Right hindlimb (tissue), 1 donor: ENCODE results near the gene IFNA1.
A peak's percentile ranks its signal among the peaks of the same experiment; 100 is the strongest.
"Not testable (repeated sequence)": the region's sequence is repeated elsewhere in the genome, so short reads cannot be mapped to it uniquely, and the experiment has no call there.

Experiments
- DNase-seq: peaks from one replicate; pipeline ENCODE4 v3.0.0-alpha.2; 2018

The IFNA1 gene

DNA sequence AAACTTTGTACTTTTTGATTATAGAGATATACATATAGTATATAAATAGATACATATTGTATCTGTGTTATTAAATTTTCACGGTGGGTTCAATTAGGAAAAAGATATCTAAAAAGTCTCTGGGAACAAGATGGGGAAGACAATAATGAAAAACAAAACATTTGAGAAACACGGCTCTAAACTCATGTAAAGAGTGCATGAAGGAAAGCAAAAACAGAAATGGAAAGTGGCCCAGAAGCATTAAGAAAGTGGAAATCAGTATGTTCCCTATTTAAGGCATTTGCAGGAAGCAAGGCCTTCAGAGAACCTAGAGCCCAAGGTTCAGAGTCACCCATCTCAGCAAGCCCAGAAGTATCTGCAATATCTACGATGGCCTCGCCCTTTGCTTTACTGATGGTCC lies at the start of gene IFNA1:
Gene IFNA1, plus strand, starts transcription at position 301 of the 400 bp plus-strand sequence. Its CDS starts 69 bp downstream, at position 370.
- no peak for DNase-seq

- DNase-seq = no peak
Observed at GRCh38 chr9:21392270-21392669, 48.0 kb upstream of the IFNA1 start.

DNA sequence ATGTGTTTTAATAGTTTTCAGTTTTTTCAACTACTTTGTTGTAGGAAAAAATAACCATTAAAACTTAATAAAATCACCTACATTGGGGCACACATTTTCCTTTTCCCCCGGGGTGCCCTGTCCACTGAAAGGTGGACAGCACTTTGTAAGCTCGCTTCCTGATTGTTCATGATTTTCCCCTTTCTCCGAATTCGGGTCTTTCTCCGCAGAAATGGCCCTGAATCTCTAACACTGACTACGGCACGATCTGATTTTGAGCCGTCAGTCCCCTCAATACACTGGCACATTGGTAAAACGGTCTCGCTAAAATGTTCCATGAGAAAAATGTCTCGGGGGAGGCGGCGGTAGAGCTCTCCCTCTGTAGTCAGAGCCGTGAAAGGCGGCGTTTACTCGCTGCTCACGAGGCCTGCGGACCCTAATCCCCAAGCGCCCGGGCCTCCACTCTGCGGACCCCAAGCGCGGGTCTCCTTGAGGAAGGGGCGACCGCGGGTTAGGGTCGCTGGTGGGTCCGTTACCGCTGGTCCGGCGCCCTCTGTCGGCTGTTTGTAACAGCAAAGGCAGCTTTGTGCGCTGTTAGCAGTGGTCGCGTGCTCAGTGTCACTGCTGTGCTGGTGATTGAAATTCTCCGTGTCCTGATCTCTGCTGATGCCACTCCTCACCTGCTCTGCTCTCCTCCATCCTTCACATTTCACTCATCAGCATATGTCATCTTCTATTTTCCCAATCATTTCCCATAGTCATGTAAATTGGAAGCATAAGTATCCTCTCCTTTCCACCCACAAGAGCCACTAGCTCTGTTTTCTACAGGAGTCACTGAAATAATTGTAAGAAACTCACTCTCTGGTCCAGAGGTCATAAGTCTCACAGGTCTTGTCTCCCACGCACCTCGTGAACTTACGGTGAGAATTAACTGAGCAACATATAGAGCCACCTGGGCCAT lies 44.2 kb upstream of the IFNA1 start:
- peak; percentile 59 for DNase-seq

- no peak for DNase-seq
Observed at GRCh38 chr9:21398955-21399489, 41.2 kb upstream of the IFNA1 start.

DNA sequence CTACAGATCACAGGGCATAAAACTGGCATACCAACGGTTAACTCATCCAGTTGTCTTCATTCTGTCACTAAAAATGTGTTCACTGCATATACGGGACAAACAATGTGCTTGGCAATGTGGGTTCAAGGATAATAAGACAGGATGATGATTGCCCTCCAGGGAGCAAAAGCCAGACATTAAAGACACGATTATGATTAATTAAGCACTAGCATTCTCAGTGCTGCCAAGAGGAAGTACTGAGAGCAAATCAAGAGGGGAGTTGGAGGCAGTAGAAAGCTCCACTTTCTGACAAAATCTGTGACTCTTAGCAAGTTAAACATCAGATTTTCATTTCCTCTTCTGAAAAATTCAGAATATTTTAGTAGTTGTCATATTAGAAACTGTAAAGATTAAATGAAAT lies 40.3 kb upstream of the IFNA1 start:
- no peak for DNase-seq

DNA sequence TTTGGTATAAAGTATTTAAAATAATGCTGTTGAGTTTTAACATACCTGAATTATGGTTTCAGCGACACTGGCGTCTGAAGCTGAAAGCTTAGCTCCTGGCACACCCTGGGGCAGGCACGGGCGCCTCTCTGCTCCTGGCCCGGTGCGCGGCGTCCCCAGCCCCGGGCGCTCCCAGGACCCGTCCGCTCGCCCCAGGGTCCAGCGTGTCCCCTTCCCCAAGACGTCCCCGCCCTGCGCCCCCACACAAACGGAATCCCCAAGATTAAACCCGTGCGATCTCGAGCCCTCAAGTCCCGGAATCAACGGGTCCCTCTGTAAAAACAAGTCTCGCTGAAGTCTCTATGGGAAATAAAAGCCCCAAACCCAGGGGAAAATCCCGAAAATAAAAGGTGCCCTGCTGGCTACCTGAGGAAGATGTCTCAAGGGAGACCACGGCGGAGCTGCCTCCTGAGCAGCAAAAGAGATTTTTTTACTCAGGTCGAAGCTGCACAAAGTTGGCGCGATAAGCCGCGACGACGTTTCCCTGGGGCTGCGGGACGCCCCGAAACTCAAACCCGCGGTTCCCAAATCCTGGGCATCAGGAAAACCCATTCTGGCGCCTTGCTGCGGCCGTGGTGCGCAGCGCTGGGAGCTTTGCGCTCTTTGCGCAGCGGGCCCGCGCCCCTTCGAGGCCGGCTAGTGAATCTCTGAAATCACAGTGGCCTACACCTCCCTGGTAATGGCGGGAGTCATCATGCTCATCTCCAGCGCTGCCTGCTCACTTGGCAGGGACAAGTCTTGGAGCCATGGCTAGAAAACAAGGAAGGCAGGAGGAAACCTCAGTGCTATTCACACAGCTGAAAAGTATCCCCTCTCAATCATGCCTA lies 37.6 kb upstream of the IFNA1 start:
- DNase-seq = peak; percentile 34

GRCh38 chr9:21404146-21404545 lies 36.1 kb upstream of the IFNA1 start:
- no peak for DNase-seq

- no peak for DNase-seq
Observed at GRCh38 chr9:21408817-21409216, 31.4 kb upstream of the IFNA1 start, which contains the start of gene IFNA8. Gene IFNA8, plus strand, starts transcription at chr9:21409117. Its CDS starts 60 bp downstream, at chr9:21409177.

- DNase-seq = no peak
Observed at GRCh38 chr9:21412107-21412506, 28.1 kb upstream of the IFNA1 start.

GRCh38 chr9:21413151-21413550 lies 27.1 kb upstream of the IFNA1 start:
- DNase-seq = no peak

DNA sequence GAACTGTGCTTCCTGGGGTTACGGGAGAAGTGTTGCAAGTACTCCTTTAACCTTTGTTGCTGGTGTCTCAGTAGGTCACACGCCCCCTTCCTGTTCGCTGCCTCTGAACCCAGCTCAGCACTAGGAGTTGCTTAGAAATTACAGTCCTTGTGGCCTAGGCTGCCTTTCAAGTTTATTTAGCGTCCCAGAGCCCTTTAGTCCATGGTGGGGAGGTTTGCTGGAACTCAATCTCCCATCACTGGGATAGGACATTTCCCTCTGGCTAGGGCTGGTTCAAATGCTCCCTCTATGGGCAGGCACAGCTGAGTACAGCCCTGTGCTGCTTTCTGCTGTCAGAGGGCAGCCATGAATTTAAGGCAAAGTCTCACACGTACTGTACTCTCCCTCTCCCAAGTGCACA lies 26.6 kb upstream of the IFNA1 start:
- DNase-seq = no peak

- DNase-seq = no peak
Observed at GRCh38 chr9:21414220-21414940, 25.9 kb upstream of the IFNA1 start.

DNA sequence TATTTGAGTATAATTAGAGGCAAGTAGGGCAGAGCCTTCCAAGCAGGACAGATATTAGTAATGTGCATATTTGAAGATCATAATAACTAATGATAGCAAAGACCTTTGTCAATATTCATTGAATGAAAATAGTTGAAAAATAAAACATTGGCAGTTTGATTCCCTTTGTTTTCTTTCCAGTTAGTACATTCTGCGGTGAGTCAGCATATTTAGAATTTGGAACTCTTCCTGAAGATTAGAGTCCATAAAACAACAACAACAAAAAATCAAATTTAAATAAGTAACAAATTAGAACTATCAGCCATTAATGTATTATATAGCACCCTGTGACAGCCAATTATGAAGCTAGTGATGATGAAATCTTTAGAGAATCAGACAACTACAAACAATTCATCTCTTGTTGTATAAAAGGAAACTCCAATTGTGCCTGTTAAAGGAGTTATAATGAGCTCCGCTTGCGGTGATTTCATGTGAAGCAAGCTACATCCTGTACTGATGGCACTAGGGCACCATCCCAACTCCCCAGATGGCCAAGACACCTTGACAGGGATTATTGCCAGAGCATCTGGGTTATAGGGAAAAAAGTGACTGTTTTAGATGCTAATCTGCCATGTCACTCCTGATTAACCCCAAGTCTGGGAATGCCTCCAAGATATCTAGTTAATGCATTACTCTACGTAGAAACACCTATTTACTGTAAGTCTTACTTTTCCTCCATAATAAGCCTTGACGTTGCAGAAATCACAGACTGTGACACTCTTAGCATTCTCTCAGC lies 24.6 kb upstream of the IFNA1 start:
- no peak for DNase-seq

DNA sequence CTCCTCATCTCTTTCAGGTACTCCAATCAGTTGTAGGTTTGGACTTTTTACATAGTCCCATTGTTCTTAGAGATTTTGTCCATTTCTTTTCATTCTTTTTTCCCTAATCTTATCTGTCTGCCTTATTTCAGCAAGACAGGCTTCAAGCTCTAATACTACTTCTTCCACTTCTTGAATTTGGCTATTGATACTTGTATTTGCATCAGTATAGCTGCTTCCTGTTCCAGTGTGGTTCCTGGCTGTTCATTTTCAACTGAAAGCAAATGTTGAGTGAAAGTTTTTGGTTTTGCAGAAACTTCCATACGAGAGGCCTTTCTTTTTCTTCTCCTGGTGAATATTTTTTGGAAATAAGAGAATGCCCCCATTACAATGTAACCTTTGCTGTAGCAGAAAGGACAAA lies 12.0 kb upstream of the IFNA1 start:
- no peak for DNase-seq

DNA sequence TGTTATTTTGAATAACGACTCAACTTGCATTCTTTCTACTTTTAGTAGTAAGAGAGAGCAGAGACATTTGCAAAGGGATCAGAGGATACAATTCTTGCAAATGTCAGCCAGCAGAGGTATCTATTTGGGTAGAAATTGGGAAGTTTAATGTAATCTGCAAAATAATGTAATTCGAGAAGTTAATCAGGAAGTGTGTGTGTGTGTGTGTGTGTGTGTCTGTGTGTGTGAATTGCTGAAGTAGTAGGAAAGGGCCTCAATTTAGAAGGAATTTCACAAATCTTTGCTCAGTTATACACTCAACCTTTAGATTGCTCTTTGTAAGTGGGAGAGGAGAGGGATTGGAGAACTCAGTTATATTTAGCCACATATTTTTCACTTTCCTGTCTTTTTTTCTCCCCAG lies 11.0 kb upstream of the IFNA1 start:
- DNase-seq = no peak

GRCh38 chr9:21432672-21433425 lies 7.4 kb upstream of the IFNA1 start:
- no peak for DNase-seq

GRCh38 chr9:21434202-21435014 lies 5.8 kb upstream of the IFNA1 start:
- no peak for DNase-seq

- DNase-seq = not testable (repeated sequence)
Observed at GRCh38 chr9:21435015-21435383, 5.2 kb upstream of the IFNA1 start.

- DNase-seq = no peak
Observed at GRCh38 chr9:21443849-21444625, 3.8 kb downstream of the IFNA1 start.
